Parathyroid adenoma (tissue), 2 donors: ENCODE results near the gene RPS6KA3.
A peak's percentile ranks its signal among the peaks of the same experiment; 100 is the strongest.

Source experiments
- H2AFZ ChIP-seq: fragments of 300-600 bp; sonication (generic); one replicate; pipeline ENCODE4 v1.7.0; 2017; ENCODE audit warnings: antibody characterized with exemption, mild to moderate bottlenecking
- H3K27ac ChIP-seq: fragments of 300-600 bp; sonication (generic); one replicate; pipeline ENCODE4 v1.7.0; 2017
- H3K27me3 ChIP-seq: fragments of 300-600 bp; sonication (generic); one replicate; pipeline ENCODE4 v1.7.0; 2017; ENCODE audit warnings: low read length; ENCODE audit not compliant: control insufficient read depth, insufficient read depth
- H3K36me3 ChIP-seq: fragments of 300-600 bp; sonication (generic); one replicate; pipeline ENCODE4 v1.7.0; 2017; ENCODE audit warnings: low read length; ENCODE audit not compliant: control insufficient read depth, insufficient read depth
- H3K4me1 ChIP-seq: fragments of 300-600 bp; sonication (generic); one replicate; pipeline ENCODE4 v1.7.0; 2017; ENCODE audit warnings: control low read depth
- H3K4me2 ChIP-seq: fragments of 300-600 bp; sonication (generic); one replicate; pipeline ENCODE4 v1.7.0; 2017; ENCODE audit warnings: low read length
- H3K4me3 ChIP-seq: fragments of 300-600 bp; sonication (generic); one replicate; pipeline ENCODE4 v1.7.0; 2017; ENCODE audit warnings: low read depth, low read length
- H3K79me2 ChIP-seq: fragments of 300-600 bp; sonication (generic); one replicate; pipeline ENCODE4 v1.7.0; 2017; ENCODE audit warnings: control low read depth
- H3K9ac ChIP-seq: fragments of 300-600 bp; sonication (generic); one replicate; pipeline ENCODE4 v1.7.0; 2017; ENCODE audit warnings: mild to moderate bottlenecking
- H3K9me3 ChIP-seq: fragments of 300-600 bp; sonication (generic); one replicate; pipeline ENCODE4 v1.7.0; 2017; ENCODE audit warnings: low read length; ENCODE audit not compliant: control insufficient read depth
- CTCF ChIP-seq: fragments of 300-600 bp; sonication (generic); IDR thresholded peaks from one replicate; pipeline ENCODE4 v1.7.0; 2017; ENCODE audit warnings: antibody characterized with exemption, mild to moderate bottlenecking
- donor health status: primary hyperparathyroidism.

Gene RPS6KA3

GRCh38 chrX:20263474-20263873 is 3.2 kb downstream of the RPS6KA3 start:
- Histone ChIP-seq H3K4me2 (no peak overlapping the region), H3K36me3 (no peaks in the 10 kb centered on the region), H3K9me3 (no peaks in the 10 kb centered on the region), H3K4me3 (no peak overlapping the region), H2AFZ (no peak overlapping the region), H3K4me1 (no peaks in the 10 kb centered on the region), H3K27ac (no peak overlapping the region), H3K27me3 (no peaks in the 10 kb centered on the region), H3K79me2 (peaks cover 12% of the 10 kb centered on the region), H3K9ac (no peak overlapping the region)
- TF ChIP-seq CTCF, result no peak

GRCh38 chrX:20260885-20261284 is 5.8 kb downstream of the RPS6KA3 start:
- Histone ChIP-seq H3K27me3 (no peaks in the 10 kb centered on the region), H3K36me3 (no peaks in the 10 kb centered on the region), H3K27ac (no peak overlapping the region), H2AFZ (no peak overlapping the region), H3K9ac (no peak overlapping the region), H3K4me1 (no peaks in the 10 kb centered on the region), H3K79me2 (peaks cover 12% of the 10 kb centered on the region), H3K4me3 (no peak overlapping the region), H3K4me2 (no peak overlapping the region), H3K9me3 (no peaks in the 10 kb centered on the region)
- TF ChIP-seq CTCF, result no peak

GRCh38 chrX:20254712-20255299 is 11.9 kb downstream of the RPS6KA3 start:
- Histone ChIP-seq H3K27me3 (no peaks in the 10 kb centered on the region), H3K4me1 (peaks cover 3% of the 10 kb centered on the region), H2AFZ (no peak overlapping the region), H3K36me3 (no peaks in the 10 kb centered on the region), H3K79me2 (peaks cover 5% of the 10 kb centered on the region), H3K9ac (no peak overlapping the region), H3K9me3 (no peaks in the 10 kb centered on the region), H3K27ac (no peak overlapping the region), H3K4me2 (no peak overlapping the region), H3K4me3 (no peak overlapping the region)
- no peak for TF ChIP-seq CTCF

GRCh38 chrX:20253232-20253543 is 13.5 kb downstream of the RPS6KA3 start:
- Histone ChIP-seq H3K9me3 (no peaks in the 10 kb centered on the region), H3K4me1 (peaks cover 3% of the 10 kb centered on the region), H3K79me2 (peaks cover 7% of the 10 kb centered on the region), H3K4me2 (no peak overlapping the region), H3K27ac (no peak overlapping the region), H3K36me3 (no peaks in the 10 kb centered on the region), H3K4me3 (no peak overlapping the region), H2AFZ (no peak overlapping the region), H3K27me3 (no peaks in the 10 kb centered on the region), H3K9ac (no peak overlapping the region)
- TF ChIP-seq CTCF, result no peak

- no peaks in the 10 kb centered on the region for H3K9me3 ChIP-seq
- H3K9ac ChIP-seq, result no peak overlapping the region
- H3K4me1 ChIP-seq, result peaks cover 3% of the 10 kb centered on the region
- no peak overlapping the region for H2AFZ ChIP-seq
- H3K36me3 ChIP-seq, result no peaks in the 10 kb centered on the region
- peak; percentile 55 for TF ChIP-seq CTCF
- no peak overlapping the region for H3K4me2 ChIP-seq
- no peaks in the 10 kb centered on the region for H3K27me3 ChIP-seq
- H3K27ac ChIP-seq, result no peak overlapping the region
- H3K4me3 ChIP-seq, result no peak overlapping the region
- peaks cover 7% of the 10 kb centered on the region for H3K79me2 ChIP-seq
Observed at GRCh38 chrX:20252381-20253231, 14.1 kb downstream of the RPS6KA3 start.
